ENCODE results near the gene SMG6.

DNA sequence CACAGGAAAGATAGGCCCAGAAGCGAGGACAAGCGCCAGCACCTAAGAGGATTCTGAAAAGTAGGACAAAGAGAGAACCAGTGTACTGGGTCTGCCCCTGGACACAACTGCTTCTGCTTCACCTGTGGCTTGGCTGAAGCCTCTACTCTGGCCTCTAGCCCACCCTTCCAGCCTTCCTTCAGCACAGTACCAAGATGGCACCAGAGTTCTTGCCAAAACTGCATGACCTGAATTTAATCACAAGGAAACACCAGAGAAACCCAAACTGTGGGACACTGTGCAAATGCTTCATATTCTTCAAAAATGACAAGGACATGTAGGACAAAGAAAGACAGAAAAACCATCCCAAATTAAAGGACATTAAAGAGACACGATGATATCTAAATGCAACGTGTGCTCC lies 116.6 kb downstream of the SMG6 start:
- TF ChIP-seq EZH2 (IDR thresholded peaks at IDR 0.05; ENCODE audit: borderline replicate concordance, insufficient read depth, low read depth, low read length, poor library complexity, severe bottlenecking) = no peak
- no peak for TF ChIP-seq CTCF (IDR thresholded peaks at IDR 0.05)

Measured in B cell (primary cell).